EL (cell line): ENCODE data around the gene CCDC138.

Experiments
- DNase-seq: peaks from one replicate; pipeline ENCODE4 v3.0.0-alpha.2; 2016

The CCDC138 gene

DNA sequence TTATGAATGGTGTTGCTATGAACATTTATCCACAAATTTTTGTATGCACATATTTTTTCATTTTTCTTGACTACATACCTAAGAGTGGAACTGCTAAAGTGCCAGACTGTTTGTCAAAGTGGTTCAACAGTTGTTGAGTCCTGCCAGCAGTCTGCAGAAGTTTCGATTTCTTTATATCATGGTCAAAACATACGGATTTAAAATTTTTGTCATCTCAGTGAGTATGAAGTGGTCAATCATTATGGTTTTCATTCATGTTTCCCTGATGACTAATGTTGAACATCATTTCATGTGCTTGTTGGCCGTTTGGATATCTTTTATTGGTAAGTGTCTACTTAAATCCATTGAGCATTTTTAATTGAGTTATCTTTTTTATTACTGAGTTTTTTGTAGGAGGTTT is 39.2 kb downstream of the CCDC138 start:
- DNase-seq = no peak

GRCh38 chr2:108829578-108830310 is 43.2 kb downstream of the CCDC138 start:
- DNase-seq = no peak

DNA sequence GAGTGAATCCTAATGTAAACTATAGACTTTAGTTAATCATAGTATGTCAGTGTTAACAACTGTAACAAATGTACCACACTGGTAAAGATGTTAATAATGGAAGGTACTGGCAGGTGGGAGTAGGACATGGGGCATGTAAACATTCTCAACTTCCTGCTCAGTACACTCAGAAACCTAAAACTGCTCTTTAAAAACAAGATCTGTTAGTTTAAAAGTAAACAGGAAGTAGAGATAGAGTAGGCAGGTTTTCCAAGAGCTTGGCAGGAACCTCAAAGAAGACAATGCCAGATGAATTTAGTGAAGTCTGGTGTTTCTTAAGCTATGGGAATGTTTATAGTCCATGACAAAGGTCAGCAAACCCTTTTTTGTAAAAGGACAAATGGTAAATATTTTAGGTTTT is 46.6 kb downstream of the CCDC138 start:
- no peak for DNase-seq

DNA sequence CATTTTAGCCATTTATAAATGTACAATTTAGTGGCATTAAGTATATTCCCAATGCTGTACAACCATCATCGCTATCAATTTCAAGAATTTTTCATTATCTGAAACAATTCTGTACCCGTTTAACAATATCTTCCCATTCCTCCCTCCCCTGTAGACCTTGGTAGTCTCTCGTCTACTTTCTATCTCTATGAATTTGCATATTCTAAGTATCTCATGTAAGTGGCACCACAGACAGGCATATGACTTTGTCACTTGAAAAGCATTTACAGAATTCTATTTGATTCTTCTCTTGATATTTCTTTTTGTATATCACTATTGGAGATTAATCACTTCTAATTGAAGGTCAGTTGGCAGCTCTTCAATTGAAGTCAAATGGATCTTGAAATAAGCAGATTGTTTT is 48.0 kb downstream of the CCDC138 start:
- no peak for DNase-seq

- no peak for DNase-seq
These were observed 48.5 kb downstream of the CCDC138 start for GRCh38 chr2:108835040-108835439.

- no peak for DNase-seq
These were observed 50.6 kb downstream of the CCDC138 start for GRCh38 chr2:108837198-108837597.

GRCh38 chr2:108841506-108841905 is 54.9 kb downstream of the CCDC138 start:
- DNase-seq = no peak

- no peak for DNase-seq
These were observed 59.4 kb downstream of the CCDC138 start for GRCh38 chr2:108845923-108846322.

DNA sequence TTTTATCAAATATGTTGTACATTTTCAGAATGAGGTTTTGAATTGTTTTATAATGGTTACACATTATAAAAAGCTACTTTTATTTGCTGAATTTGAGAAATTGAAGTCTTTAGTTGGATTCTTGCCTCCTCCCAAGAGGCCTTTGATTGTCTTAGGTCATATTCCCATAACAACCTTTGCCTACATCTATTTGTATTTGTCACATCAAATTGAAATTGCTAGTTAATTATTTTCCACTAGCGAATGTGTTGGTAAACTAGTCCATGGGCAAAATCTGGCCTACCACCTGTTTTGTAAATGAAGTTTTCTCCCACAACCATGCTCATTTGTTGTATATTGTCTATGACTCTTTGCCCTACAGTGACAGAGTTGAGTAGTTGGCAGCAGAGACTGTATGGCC is 60.4 kb downstream of the CCDC138 start:
- no peak for DNase-seq

DNA sequence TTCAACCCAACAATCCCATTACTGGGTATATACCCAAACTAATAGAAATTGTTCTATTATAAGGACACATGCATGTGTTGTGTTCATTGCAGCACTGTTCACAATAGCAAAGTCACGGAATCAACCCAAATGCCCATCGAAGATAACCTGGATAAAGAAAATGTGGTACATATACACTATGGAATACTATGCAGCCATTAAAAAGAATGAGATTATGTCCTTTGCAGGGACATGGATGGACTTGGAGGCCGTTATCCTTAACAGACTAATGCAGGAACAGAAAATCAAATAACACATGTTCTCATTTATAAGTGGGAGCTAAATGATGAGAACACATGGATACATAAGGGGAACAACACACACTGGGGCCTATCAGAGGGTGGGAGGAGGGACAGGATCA is 65.8 kb downstream of the CCDC138 start:
- DNase-seq = no peak

- DNase-seq = peak; percentile 62
These were observed 66.8 kb downstream of the CCDC138 start for GRCh38 chr2:108853421-108853820.

GRCh38 chr2:108854484-108854883 is 67.9 kb downstream of the CCDC138 start:
- DNase-seq = no peak

GRCh38 chr2:108855194-108855593 is 68.6 kb downstream of the CCDC138 start:
- DNase-seq = no peak

DNA sequence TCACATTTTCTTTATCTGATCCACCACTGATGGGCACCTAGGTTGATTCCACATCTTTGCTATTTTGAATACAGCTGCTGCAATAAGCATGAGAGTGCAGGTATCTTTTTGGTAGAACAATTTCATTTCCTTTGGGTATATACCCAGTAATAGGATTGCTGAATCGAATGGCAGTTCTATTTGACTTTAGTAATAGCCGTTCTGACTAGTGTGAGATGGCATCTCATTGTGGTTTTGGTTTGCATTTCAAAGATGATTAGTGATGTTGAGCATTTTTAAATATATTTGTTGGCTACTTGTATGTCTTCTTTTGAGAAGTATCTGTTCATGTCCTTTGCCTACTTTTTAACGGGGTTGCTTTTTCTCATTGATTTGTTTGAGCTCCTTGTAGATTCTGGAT is 72.3 kb downstream of the CCDC138 start:
- DNase-seq = peak; percentile 67

- no peak for DNase-seq
These were observed 79.5 kb downstream of the CCDC138 start for GRCh38 chr2:108866041-108866440.

DNA sequence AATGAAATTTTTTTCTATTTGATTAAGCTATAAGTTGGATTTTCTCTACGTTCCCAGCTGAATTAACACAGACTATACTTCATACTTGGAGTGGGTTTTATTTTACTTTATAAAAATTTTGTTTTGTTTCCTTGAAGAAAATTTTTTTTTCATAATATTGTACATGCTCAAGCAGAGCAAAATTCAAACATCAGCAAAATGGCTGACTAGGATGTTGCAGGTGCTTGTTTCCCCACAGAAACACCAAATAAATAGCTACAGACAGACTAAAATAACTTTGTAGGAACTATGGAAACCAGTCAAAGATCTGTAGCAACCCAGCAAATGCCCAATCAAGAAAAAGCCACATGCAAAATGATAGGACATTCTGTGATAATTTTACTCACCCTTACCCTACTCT is 82.3 kb downstream of the CCDC138 start:
- DNase-seq = no peak

DNA sequence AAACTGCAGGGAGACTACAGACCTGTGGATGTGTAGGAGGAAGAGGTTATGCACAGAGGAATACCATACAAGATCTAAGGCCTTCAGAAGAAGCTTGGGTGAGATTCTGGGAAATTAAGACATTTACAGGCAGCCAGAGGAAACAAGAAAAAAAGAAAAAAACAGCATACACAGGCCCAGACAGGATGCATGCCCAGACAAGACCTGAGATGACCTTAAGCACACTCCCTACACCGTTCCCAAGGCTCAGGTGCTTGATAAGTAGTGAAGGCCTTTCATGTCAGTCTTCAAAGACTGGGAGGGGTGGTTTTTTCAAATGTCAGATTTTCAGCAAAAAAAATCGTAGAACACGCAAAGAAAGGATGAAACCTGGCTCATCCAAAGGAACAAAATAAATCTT is 83.0 kb downstream of the CCDC138 start:
- no peak for DNase-seq

DNA sequence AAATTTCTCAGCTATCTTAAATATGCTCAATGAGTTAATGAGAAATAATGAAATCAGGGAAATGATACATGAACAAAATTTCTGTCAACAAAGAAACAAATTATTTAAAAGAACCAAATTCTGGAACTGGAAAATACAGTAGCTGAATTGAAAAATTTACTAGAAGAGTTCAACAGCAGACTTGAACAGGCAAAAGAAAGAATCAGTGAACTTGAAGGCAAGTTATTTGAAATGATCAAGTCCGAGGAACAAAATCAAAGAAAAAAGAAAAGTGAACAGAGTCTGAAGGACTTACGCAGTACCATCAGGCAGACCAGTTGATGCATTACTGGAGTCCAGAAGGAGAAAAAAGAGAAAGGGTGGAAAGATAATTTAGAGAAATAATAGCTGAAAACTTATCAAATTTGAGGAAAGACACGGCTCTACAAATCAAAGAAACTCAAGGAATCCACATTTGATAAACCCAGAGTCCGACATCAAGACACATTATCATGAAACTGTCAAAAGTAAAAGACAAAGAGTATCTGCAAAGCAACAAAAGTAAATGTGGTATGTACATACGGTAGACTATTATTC is 83.6 kb downstream of the CCDC138 start:
- DNase-seq = no peak

- no peak for DNase-seq
These were observed 90.9 kb downstream of the CCDC138 start for GRCh38 chr2:108877506-108877905.

- no peak for DNase-seq
These were observed 91.7 kb downstream of the CCDC138 start for GRCh38 chr2:108878276-108878675.

DNA sequence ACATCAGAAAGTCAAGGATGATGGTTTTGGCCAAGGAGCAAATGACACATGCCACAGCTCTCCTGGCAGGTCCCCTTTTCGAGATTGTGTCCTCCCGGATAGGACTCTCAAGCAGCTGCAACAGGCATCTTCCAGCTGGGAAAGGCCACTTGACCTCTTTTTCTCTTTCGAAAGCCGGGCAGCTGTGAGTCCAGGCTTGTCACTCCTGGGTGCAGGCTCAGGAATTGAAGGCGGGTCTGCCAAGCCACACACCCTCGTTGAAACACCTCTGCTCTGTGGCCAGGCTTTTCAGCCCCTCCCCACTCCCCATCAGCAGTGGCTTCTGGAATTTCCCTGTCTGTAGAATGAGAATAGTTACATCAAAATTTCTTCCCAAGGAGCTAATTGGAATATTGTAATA is 98.0 kb downstream of the CCDC138 start:
- DNase-seq = no peak

DNA sequence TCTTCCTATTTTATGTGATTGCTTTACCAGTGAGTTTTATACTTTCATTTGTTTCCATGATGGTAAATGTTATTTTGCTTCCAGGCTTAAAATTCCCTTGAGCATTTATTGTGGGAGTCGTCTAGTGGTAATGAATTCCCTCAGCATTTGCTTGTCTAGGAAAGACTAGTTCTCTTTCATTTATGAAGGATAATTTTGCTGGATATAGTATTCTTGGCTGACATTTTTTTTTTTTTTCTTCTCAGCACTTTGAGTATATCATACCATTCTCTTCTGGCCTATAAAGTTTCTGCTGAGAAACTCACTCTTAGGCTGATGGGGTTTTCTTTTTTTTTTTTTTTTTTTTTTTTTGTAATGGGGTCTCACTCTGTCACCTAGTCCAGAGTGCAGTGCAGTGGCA is 103.3 kb downstream of the CCDC138 start:
- DNase-seq = no peak

- DNase-seq = no peak
These were observed 106.7 kb downstream of the CCDC138 start for GRCh38 chr2:108893277-108893676.

- no peak for DNase-seq
These were observed 108.2 kb downstream of the CCDC138 start for GRCh38 chr2:108894766-108895165.

DNA sequence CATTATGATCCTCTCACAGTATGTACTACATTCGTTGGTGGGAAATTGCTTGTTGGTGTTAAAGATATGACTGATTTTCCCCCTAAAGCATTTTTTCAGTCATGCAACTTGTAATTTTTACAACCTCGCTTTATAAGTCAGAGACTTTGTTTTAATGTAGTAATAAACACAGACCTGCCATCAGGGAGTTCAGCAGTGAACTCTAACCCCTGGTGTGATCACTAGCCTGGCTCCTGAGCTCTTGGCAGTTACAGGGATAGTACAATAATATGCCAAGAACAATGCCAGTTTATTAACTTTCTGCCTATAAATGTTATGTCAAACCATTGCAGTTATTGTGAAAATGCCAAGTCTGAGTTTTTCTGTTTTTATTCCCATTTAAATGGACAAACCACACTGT is 108.6 kb downstream of the CCDC138 start:
- DNase-seq = no peak
